IPS-NIHi7 (cell line): Measurements from ENCODE around the gene CELF2.

Source experiments
- DNase-seq: peaks from one replicate; pipeline ENCODE4 v3.0.0; 2012; ENCODE audit warnings: mixed read lengths; ENCODE audit errors: extremely low spot score

Gene CELF2

DNA sequence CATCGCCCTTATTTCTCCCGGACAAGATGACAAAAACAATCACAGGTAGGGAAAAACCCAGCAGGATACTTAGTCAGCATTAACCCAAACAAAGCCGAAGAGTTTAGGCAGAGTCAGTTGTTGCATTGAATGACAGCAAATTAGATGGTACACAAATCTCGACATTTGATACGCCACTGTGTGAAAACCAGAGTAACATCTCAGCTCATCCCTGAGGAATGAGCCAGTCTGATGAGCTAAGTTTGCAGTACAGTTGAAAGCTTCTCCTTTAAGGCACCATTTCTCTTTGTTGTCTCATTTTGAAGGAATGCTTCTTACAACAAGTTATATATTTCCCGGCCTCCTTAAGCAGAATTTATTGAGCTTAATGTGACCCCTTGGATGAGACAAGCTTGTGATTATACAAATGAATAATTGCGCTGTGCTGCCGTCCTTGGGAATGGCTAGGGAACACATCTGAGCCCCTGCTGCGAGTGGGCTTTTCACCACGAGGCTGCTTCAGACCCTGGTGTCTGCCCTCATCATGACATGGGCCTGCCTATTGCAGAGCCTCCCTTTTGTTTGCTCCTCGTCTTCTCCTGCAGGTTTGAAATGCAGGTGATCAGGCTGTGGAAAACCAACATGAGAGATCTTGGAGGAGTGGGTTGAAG lies 137.3 kb downstream of the CELF2 start:
- DNase-seq: no peak

DNA sequence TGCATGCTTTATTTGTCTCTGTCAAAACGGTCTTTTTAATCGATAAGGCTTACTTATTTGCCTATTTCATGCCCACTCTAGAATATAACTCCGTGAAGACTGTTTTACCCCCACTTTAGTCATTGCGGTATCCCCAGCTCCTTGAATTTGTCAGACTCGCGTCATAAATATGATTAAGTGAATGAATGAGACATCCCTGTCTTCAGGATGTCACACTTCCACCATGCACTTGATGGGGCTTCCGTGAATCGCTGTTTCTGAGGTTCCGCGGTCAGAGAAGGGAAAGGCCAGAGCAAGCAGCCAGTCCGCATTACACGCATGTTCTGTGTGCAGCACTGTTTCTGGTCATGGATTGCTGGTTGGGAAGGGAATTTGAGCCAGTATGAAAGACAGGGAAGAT lies 138.8 kb downstream of the CELF2 start:
- no peak for DNase-seq

DNA sequence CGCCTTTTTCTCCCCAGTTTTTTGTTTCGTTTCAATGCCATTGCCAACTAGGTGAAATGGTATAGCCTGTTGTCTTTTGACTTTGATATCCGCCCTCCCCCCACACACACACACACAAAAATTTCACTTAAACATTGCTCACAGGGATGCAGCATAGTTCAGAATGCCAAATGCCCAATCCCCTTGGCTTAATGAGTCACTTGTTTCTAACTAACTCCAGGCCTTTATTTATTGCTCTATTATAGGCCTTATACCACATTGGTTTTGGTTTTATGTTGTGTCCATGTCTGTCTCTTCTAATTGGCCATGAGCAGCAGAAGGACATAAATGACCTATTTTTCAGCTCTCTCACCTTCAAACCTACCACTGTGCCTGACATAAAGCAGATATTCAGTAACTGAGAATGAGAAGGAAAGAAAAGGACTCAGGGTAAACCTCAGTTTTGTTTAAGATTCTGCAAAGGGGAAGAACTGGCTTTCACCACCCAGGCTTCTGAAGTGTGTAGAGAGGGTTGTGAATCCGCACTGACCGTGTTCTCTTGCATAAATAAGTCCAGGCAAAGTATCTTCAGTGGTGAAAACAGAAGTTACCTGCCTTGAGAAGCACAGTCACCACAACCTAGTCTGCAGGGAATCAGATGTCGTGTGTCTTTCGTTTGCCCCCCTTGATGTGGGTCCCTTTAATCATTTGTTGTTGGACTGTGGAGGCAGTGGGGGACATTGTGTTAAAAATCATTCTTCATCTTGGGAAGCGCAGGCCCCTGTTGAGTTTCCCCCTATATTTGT lies 139.8 kb downstream of the CELF2 start:
- no peak for DNase-seq

GRCh38 chr10:11158080-11158479 lies 140.4 kb downstream of the CELF2 start:
- DNase-seq: no peak

DNA sequence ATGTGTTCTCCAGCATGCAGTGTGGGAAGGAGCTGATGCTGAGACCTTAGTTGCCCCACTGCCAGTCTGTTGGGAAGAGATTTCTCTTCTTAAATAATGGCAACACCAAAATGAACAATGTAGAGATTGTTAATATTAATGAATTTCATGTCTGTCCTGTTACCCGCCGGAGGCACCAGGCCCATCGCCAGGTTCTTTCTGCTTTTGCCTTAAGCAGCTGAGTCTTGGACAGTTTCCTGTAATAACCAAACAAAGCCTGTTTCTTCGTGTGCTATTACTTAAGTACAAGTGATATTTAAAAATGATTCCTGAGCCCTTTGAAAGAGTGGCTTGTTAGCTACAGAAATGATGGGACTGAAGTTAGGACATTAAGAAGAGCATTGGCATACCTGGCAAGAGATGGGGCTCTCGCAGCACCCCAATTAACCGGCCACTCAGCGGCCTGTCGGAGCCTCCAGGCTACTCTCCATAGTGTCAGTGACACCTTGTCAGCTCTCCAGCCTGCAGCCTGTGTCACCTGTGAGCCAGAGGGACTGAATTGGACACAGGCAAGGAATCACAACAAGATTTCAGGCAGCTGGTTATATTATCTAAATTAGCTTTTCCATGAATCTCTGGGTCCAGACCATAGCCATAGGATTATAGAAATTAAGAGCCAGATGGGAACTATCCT lies 142.0 kb downstream of the CELF2 start:
- no peak for DNase-seq

GRCh38 chr10:11161096-11161495 lies 143.4 kb downstream of the CELF2 start:
- DNase-seq: no peak

DNA sequence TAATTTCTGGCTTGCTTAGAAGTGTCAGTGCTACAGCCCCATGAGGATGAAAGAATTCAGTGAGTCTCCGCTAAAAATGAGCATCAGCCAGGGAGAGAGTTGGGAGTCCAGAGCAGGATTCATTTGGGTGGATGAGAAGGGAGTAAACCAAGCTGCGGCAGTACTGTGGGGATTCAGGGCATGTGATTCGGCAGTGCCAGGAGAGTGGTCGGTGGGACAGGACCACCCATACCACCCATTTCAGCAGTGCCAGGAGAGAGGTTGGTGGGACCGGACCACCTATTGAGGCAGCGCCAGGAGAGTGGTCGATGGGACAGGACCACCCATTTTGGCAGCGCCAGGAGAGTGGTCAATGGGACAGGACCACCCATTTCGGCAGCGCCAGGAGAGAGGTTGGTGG lies 144.2 kb downstream of the CELF2 start:
- no peak for DNase-seq

DNA sequence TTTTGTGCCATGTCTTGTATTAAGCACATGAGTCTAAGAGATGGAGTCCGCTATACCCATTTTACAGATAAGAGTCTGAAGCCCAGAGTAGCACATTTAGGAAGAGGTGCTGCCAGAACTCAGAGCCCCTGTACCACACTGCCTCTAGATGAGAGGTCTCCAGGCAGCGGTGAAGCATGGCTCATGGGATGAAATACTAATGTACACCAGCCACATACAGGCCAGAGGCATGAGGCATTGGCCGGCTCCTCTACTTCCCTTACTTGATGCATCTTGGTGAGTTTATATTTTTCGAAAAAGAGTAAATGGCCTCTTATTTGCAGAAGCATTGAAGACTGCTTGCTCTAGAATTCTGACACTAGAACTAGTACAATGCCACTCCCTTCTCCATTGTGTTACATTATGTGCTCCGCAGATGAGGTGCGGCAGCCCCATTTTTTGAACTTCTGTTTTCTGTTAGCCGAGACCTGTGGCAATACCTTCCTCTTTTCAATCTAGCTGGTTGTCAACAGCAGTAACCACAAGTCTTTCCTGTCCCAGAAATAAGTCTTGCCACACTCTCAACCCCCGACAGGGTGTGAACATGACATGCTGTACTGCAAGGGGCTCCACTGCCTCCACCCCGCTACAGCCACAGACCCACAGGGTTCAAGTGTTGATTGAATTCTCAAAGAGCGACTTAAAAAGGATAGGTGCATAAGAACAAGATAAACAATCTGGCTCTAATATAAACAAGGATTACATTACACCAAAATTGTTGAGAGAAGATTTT lies 145.3 kb downstream of the CELF2 start:
- no peak for DNase-seq

DNA sequence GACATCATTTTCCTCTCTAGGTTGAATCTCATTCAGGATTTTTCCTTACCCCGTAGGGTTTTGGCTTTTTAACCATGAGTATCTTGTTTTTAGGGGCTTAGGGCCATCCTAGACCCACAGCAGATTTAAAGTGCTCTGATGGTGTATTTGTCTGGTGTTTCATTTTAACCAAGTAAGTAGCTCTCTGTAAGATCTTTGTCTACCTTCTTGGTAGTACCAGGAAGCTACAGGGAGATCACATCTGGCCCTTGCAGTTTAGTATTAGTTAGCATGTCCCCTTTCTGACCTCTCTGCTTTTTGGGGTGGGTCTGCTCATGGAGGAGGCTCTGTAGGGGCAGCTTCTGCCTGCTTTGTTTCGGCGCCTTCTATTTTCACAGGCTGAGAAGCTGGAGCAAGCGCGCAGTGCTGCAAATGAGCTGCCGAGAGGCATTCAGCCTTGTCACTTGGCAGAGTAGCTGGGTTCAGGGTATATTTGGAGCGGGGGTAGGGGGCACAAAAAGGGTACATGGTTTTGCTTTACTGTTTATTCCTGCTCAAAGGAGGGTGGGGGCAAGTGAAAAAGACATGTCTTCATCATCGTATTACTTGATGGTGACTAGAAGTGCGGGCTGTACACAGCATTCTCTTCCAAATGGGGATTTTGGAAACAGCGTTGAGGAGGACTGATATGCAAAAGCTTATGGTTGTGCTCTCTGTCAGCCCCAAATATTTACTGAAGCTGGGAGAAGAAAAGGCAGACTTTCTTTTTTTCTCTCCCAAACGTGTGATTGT lies 146.3 kb downstream of the CELF2 start:
- DNase-seq: no peak

GRCh38 chr10:11164551-11164802 lies 146.8 kb downstream of the CELF2 start:
- DNase-seq: no peak

DNA sequence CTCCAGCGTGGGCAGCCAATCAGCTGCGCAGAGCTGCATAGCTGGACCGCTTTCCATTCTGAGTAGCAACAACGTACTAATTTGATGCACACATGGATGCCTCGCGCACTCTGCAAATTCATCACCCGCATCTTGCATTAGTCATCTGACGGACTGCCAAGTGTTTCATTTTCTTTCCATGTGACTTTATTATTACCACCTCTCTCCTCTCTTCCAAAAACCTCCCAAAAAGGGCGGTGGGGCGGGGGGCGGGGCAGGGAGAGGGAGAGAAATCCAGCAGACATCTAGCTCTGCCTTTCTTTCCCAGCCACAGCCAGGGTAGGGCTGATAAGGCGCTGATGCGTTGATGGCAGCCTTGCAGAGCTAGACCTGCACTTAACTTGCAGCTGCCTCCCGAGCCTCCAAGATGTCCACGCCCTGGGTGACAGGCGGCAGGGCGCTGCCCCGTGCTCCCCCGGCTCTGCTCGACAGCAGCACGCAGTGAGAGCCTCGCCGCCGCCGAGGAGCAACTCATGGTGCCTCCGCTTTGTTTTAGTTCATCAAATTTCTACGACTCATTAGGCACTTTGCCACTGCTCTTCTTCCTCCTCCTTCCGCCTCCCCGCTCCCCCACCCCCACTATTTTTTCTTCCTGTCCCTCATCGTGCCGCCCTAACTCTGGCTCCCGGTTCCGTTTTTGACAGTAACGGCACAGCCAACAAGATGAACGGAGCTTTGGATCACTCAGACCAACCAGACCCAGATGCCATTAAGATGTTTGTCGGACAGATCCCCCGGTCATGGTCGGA lies 147.3 kb downstream of the CELF2 start:
- peak; percentile 47 for DNase-seq

GRCh38 chr10:11165591-11166543 lies 148.2 kb downstream of the CELF2 start:
- DNase-seq: peak; percentile 75

DNA sequence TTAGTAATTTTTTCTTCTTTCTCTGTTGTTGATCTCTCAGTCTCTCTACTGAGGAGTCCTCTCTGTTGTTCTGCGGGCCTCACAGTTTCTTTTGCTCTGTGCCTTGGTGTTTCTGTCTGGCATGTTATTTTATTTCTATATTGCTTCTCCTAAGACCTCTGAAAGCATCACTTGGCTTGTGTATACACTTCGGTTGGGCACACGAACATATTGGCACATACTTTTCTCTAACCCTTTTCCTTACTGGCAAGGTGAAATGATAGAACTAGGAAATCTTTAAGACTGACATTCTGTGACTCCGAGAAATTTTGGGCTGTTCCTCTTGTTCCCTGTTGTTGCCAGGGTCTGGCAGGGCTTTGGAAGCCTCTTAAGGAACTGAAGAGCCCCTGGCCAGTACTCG lies 148.9 kb downstream of the CELF2 start:
- no peak for DNase-seq

DNA sequence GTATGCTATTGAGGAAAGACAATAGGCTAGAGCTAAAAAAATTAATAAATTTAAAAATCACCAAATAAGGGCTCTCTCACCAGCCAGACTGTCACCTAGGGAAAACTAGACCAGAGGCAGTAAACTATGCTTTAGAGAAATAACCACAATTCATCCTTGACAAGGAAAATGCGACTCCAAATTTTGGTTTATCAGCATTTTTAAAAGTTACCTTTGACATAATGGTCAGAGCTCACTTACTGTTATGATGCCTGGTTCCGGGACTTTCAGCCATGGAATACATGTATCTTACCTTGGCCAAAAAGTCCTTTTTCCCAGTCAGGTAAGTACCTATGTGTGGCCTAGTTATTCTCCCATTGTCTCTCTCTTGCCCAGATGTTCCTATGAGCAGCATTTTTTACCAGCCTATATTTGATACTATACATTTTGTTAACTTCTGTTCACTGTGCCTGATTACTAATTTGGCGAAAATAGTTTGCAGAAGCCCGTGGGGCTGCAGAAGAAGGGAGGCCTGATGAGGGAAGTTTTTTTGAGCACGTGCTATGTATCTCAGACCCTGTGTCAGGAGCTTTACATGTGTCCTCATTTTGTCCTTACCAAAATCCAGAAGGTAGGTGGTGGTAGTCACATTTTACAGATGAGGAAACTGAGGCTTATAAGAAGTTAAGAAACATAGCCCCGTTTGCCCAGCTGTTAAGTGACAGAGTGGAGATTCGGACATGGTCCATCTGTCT lies 149.7 kb downstream of the CELF2 start:
- no peak for DNase-seq

DNA sequence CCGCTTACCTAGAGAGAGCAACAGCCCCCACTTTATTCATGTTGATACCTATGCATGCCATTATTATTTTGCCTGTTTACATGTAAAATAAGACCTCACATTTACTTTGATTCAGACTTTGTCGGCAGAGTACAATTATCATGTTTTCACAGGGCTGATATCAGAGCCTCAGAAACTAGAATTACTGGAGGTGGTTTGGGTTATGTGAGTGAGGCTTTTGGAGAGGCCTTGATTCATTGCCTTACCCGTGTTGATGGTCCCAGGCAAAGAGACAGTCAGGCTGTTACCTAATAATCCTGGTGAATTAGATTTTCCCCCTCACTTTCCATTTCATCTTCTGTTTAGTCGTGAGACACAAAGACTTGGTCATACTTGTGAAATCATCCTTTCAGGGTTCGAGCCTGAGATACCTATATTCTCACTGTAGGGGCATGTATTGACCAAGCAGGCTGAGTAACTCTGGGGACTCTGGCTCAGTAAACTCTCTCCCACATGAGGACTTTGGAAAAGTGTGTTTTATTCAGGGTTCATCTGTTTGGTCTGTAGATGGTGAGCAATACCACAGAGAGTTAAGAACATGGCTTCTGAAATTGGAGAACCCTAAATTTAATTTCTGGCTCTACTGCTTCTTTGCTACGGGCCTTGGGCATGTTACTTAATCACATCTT lies 150.9 kb downstream of the CELF2 start:
- DNase-seq: no peak

- DNase-seq: no peak
Measured at GRCh38 chr10:11169976-11170375, 152.3 kb downstream of the CELF2 start.

DNA sequence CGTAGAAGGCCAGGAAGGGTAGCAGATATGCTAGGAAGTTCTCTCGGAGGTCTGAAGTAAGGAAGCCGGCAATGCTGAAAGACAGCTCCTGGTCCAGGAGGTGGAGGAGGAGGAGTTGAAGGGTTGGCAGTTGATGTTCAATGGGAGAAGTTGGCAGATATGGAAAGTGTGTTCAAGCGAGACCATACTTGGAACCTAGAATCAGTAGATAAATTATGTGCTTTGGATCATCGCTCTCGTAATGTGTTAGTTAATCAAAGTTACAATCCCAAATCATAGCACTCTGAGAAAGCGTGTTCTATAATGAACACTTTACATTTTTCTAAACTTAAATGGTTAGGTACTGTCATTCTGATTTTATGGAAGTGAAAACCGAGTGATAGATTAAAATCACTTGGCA lies 152.9 kb downstream of the CELF2 start:
- no peak for DNase-seq
